Effector memory CD8-positive, alpha-beta T cell (primary cell): ENCODE results near the gene ROGDI.

Experiments
- ATAC-seq: fragments of 150-1000 bp; cut with Tn5 transposase; replicated peaks from 2 replicates; pipeline ENCODE4 v1.10.0; 2021; ENCODE audit warnings: mild to moderate bottlenecking, moderate library complexity
- DNase-seq, 3 experiments: peaks; one replicate each; pipeline ENCODE4 v3.0.0; 2021
- H3K27ac Mint-ChIP-seq, 2 donors: one replicate each; pipeline ENCODE4 v1.8.0; 2022; ENCODE audit warnings: mild to moderate bottlenecking in 2 of 2, mixed read lengths in 2 of 2, moderate library complexity in 2 of 2
- H3K27me3 Mint-ChIP-seq, 2 donors: one replicate each; pipeline ENCODE4 v1.8.0; 2022; ENCODE audit warnings: mixed read lengths in 2 of 2
- H3K36me3 Mint-ChIP-seq: one replicate; pipeline ENCODE4 v1.8.0; 2022; ENCODE audit warnings: mild to moderate bottlenecking, moderate library complexity, mixed read lengths; ENCODE audit not compliant: insufficient read depth
- H3K4me1 Mint-ChIP-seq, 2 donors: one replicate each; pipeline ENCODE4 v1.8.0; 2022; ENCODE audit warnings: low read depth in 2 of 2, mixed read lengths in 2 of 2
- H3K4me3 Mint-ChIP-seq, 2 donors: one replicate each; pipeline ENCODE4 v1.8.0; 2022; ENCODE audit warnings: mild to moderate bottlenecking in 2 of 2, mixed read lengths in 2 of 2, moderate library complexity in 2 of 2
- H3K9me3 Mint-ChIP-seq, 2 donors: one replicate each; pipeline ENCODE4 v1.8.0; 2022; ENCODE audit warnings: mixed read lengths in 2 of 2
- total RNA-seq, 9 experiments: gene quantifications; one replicate each; lab custom pipeline; 2026; lab: John Stamatoyannopoulos, UW

ROGDI gene
- total RNA-seq, result 0.98 to 5.0 (median 2.7) reads per million in 9 experiments

GRCh38 chr16:4801962-4802658 is at the start of gene ROGDI:
Gene ROGDI (minus strand): TSS chr16:4802633. CDS start chr16:4802571, 62 bp downstream.
- DNase-seq, result peak; percentile 70 to 82 (median 81)

GRCh38 chr16:4850211-4850610 is 47.8 kb upstream of the ROGDI start:
- H3K27me3 Mint-ChIP-seq, result no peaks in the 10 kb centered on the region

More at GRCh38 chr16:4801962-4802658, at the start of gene ROGDI:
- Mint-ChIP-seq H3K36me3 (peaks cover 31% of the 10 kb centered on the region), H3K9me3 (no peaks in the 10 kb centered on the region), H3K27ac (peak within 1 kb of the TSS; percentile 80 to 92), H3K4me1 (peaks cover 4 to 11% of the 10 kb centered on the region in 2 donors), H3K27me3 (no peaks in the 10 kb centered on the region), H3K4me3 (peak within 1 kb of the TSS; percentile 79 to 87)
- peak; percentile 75 for ATAC-seq

GRCh38 chr16:4847774-4848587 is 45.5 kb upstream of the ROGDI start:
- Mint-ChIP-seq H3K27me3 (no peaks in the 10 kb centered on the region), H3K4me3 (peak overlapping the region; percentile 89 to 93), H3K36me3 (peaks cover 42% of the 10 kb centered on the region), H3K27ac (peak overlapping the region; percentile 98 to 99), H3K9me3 (no peaks in the 10 kb centered on the region), H3K4me1 (peaks cover 32 to 52% of the 10 kb centered on the region in 2 donors)
- DNase-seq, result peak in 2 of 3 experiments; percentile 22 to 45
- peak; percentile 9 for ATAC-seq

More at GRCh38 chr16:4850211-4850610, 47.8 kb upstream of the ROGDI start:
- H3K9me3 Mint-ChIP-seq, result no peaks in the 10 kb centered on the region
- peak overlapping the region in 1 of 2 donors; percentile 93 for H3K4me3 Mint-ChIP-seq
- no peak for ATAC-seq
- H3K36me3 Mint-ChIP-seq, result peaks cover 48% of the 10 kb centered on the region
- H3K4me1 Mint-ChIP-seq, result peaks cover 32 to 55% of the 10 kb centered on the region in 2 donors
- H3K27ac Mint-ChIP-seq, result no peak overlapping the region
- DNase-seq, result no peak

- Mint-ChIP-seq H3K36me3 (peaks cover 45% of the 10 kb centered on the region), H3K4me3 (peak within 1 kb of the TSS; percentile 89 to 93), H3K4me1 (peaks cover 30 to 50% of the 10 kb centered on the region in 2 donors), H3K27me3 (no peaks in the 10 kb centered on the region), H3K27ac (peak within 1 kb of the TSS; percentile 98 to 99), H3K9me3 (no peaks in the 10 kb centered on the region)
- peak; percentile 99 to 100 (median 100) for DNase-seq
- ATAC-seq, result peak; percentile 86
Measured at GRCh38 chr16:4846901-4847773, 44.7 kb upstream of the ROGDI start, which contains the start of the genes GLYR1 and UBN1. Gene GLYR1 (minus strand): TSS chr16:4847288. CDS start chr16:4847265, 23 bp downstream. Gene UBN1 (plus strand): TSS chr16:4847481. CDS start chr16:4852918, 5,437 bp downstream.

- Mint-ChIP-seq H3K9me3 (no peaks in the 10 kb centered on the region), H3K36me3 (peaks cover 49% of the 10 kb centered on the region), H3K27ac (peak overlapping the region; percentile 98 to 99), H3K4me3 (peak overlapping the region; percentile 89 to 93), H3K4me1 (peaks cover 29 to 44% of the 10 kb centered on the region in 2 donors), H3K27me3 (no peaks in the 10 kb centered on the region)
- ATAC-seq (no peak), DNase-seq (peak; percentile 10 to 21 (median 18))
Measured at GRCh38 chr16:4846503-4846900, 44.1 kb upstream of the ROGDI start.

GRCh38 chr16:4840984-4841383 is 38.6 kb upstream of the ROGDI start:
- H3K9me3 Mint-ChIP-seq, result no peaks in the 10 kb centered on the region
- peaks cover 83% of the 10 kb centered on the region for H3K36me3 Mint-ChIP-seq
- H3K27me3 Mint-ChIP-seq, result no peaks in the 10 kb centered on the region
- H3K4me3 Mint-ChIP-seq, result no peak overlapping the region
- peaks cover 6 to 29% of the 10 kb centered on the region in 2 donors for H3K4me1 Mint-ChIP-seq
- no peak for DNase-seq
- H3K27ac Mint-ChIP-seq, result no peak overlapping the region
- ATAC-seq, result no peak

GRCh38 chr16:4839942-4840341 is 37.5 kb upstream of the ROGDI start:
- H3K9me3 Mint-ChIP-seq, result no peaks in the 10 kb centered on the region

GRCh38 chr16:4837733-4838501 is 35.5 kb upstream of the ROGDI start:
- Mint-ChIP-seq H3K27me3 (no peaks in the 10 kb centered on the region), H3K36me3 (peaks cover 73% of the 10 kb centered on the region), H3K9me3 (no peaks in the 10 kb centered on the region), H3K4me3 (no peak overlapping the region), H3K4me1 (peaks cover 0 to 20% of the 10 kb centered on the region in 2 donors), H3K27ac (peak overlapping the region in 1 of 2 donors; percentile 72)
- DNase-seq (no peak), ATAC-seq (no peak)

More at GRCh38 chr16:4839942-4840341, 37.5 kb upstream of the ROGDI start:
- no peak overlapping the region for H3K27ac Mint-ChIP-seq
- H3K36me3 Mint-ChIP-seq, result peaks cover 81% of the 10 kb centered on the region
- H3K4me3 Mint-ChIP-seq, result no peak overlapping the region
- peaks cover 0 to 20% of the 10 kb centered on the region in 2 donors for H3K4me1 Mint-ChIP-seq
- H3K27me3 Mint-ChIP-seq, result no peaks in the 10 kb centered on the region
- no peak for ATAC-seq
- no peak for DNase-seq

- H3K9me3 Mint-ChIP-seq, result no peaks in the 10 kb centered on the region
- no peak overlapping the region for H3K4me3 Mint-ChIP-seq
- H3K27ac Mint-ChIP-seq, result peak overlapping the region in 1 of 2 donors; percentile 27
- H3K27me3 Mint-ChIP-seq, result no peaks in the 10 kb centered on the region
- DNase-seq (no peak), ATAC-seq (no peak)
- H3K4me1 Mint-ChIP-seq, result peaks cover 0 to 20% of the 10 kb centered on the region in 2 donors
- H3K36me3 Mint-ChIP-seq, result peaks cover 72% of the 10 kb centered on the region
Measured at GRCh38 chr16:4836727-4837126, 34.3 kb upstream of the ROGDI start.

- Mint-ChIP-seq H3K27ac (no peak overlapping the region), H3K9me3 (no peaks in the 10 kb centered on the region), H3K4me1 (peaks cover 0 to 7% of the 10 kb centered on the region in 2 donors), H3K27me3 (no peaks in the 10 kb centered on the region), H3K36me3 (peaks cover 74% of the 10 kb centered on the region), H3K4me3 (no peak overlapping the region)
- ATAC-seq (peak; percentile 8), DNase-seq (no peak)
Measured at GRCh38 chr16:4833584-4833983, 31.2 kb upstream of the ROGDI start.

GRCh38 chr16:4832698-4833343 is 30.4 kb upstream of the ROGDI start:
- Mint-ChIP-seq H3K27me3 (no peaks in the 10 kb centered on the region), H3K27ac (no peak overlapping the region), H3K4me3 (no peak overlapping the region), H3K4me1 (peaks cover 0 to 7% of the 10 kb centered on the region in 2 donors), H3K36me3 (peaks cover 74% of the 10 kb centered on the region), H3K9me3 (no peaks in the 10 kb centered on the region)
- ATAC-seq, result no peak
- no peak for DNase-seq

- Mint-ChIP-seq H3K4me3 (no peak overlapping the region), H3K9me3 (no peaks in the 10 kb centered on the region)
- no peak for ATAC-seq
Measured at GRCh38 chr16:4831616-4832015, 29.2 kb upstream of the ROGDI start.

More at GRCh38 chr16:4831616-4832015, 29.2 kb upstream of the ROGDI start:
- Mint-ChIP-seq H3K27ac (no peak overlapping the region), H3K36me3 (peaks cover 76% of the 10 kb centered on the region), H3K4me1 (peaks cover 0 to 3% of the 10 kb centered on the region in 2 donors), H3K27me3 (no peaks in the 10 kb centered on the region)
- no peak for DNase-seq
